ENCODE data around the gene HMGCR.

HMGCR gene

GRCh38 chr5:75341934-75342333, 4.9 kb downstream of the HMGCR start:
- no peak for DNase-seq

- no peak for DNase-seq
These were observed 5.8 kb downstream of the HMGCR start for GRCh38 chr5:75342836-75343235.

- no peak for DNase-seq
These were observed 11.2 kb downstream of the HMGCR start for GRCh38 chr5:75348241-75348640.

- no peak for DNase-seq
These were observed 12.6 kb downstream of the HMGCR start for GRCh38 chr5:75349663-75350062.

GRCh38 chr5:75351139-75351926, 14.3 kb downstream of the HMGCR start:
- DNase-seq, result no peak

- no peak for DNase-seq
These were observed 18.2 kb downstream of the HMGCR start for GRCh38 chr5:75355236-75355635.

- DNase-seq, result no peak
These were observed 19.7 kb downstream of the HMGCR start for GRCh38 chr5:75356719-75357118.

GRCh38 chr5:75358117-75358516, 21.1 kb downstream of the HMGCR start:
- DNase-seq, result no peak

- no peak for DNase-seq
These were observed 24.3 kb downstream of the HMGCR start for GRCh38 chr5:75361310-75361709.

- no peak for DNase-seq
These were observed 25.5 kb downstream of the HMGCR start for GRCh38 chr5:75362474-75362975.

GRCh38 chr5:75363111-75363510, 26.1 kb downstream of the HMGCR start:
- DNase-seq, result no peak

GRCh38 chr5:75363726-75364495, 26.9 kb downstream of the HMGCR start:
- DNase-seq, result no peak

GRCh38 chr5:75364571-75365280, 27.7 kb downstream of the HMGCR start:
- no peak for DNase-seq

GRCh38 chr5:75365740-75366139, 28.7 kb downstream of the HMGCR start:
- no peak for DNase-seq

- DNase-seq, result no peak
These were observed 29.8 kb downstream of the HMGCR start for GRCh38 chr5:75366787-75367186.

GRCh38 chr5:75367401-75367800, 30.4 kb downstream of the HMGCR start:
- no peak for DNase-seq

GRCh38 chr5:75368391-75368790, 31.4 kb downstream of the HMGCR start:
- no peak for DNase-seq

- DNase-seq, result no peak
These were observed 36.8 kb downstream of the HMGCR start for GRCh38 chr5:75373862-75374261.

GRCh38 chr5:75374394-75374814, 37.4 kb downstream of the HMGCR start:
- no peak for DNase-seq

GRCh38 chr5:75375414-75375813, 38.4 kb downstream of the HMGCR start:
- no peak for DNase-seq

GRCh38 chr5:75380099-75380498, 43.1 kb downstream of the HMGCR start:
- DNase-seq, result no peak

GRCh38 chr5:75381456-75381855, 44.4 kb downstream of the HMGCR start:
- no peak for DNase-seq

GRCh38 chr5:75384218-75384617, 47.2 kb downstream of the HMGCR start:
- DNase-seq, result no peak
